WTC11 (cell line): Measurements from ENCODE around the gene ACAA1. TPM values are rescaled to one million over a fixed set of nuclear protein-coding genes. Genes with fewer than 3 reads are reported as not detected.

Experiments
- ATAC-seq: fragments of 200-7000 bp; cut with Tn5 transposase; 2 replicates; pipeline ENCODE4 v1.10.0; 2021; ENCODE audit warnings: mild to moderate bottlenecking, moderate library complexity
- CTCF ChIA-PET: fragments of 300-600 bp; sonication (Branson Sonifier 250); formaldehyde crosslinking; loops from one replicate; lab custom pipeline; 2021; ENCODE audit warnings: antibody characterized with exemption; lab: Charles Lee
- POLR2A ChIA-PET: fragments of 350-600 bp; sonication (Branson Sonifier 250); formaldehyde crosslinking; loops from one replicate; lab custom pipeline; 2021; ENCODE audit warnings: antibody characterized with exemption; lab: Charles Lee
- DNase-seq: peaks from one replicate; pipeline ENCODE4 v3.0.0; 2021; ENCODE audit warnings: low spot score
- H3K27ac Mint-ChIP-seq: 2 replicates; pipeline ENCODE4 v1.8.0; 2021; ENCODE audit warnings: mixed read lengths
- H3K27me3 Mint-ChIP-seq: 2 replicates; pipeline ENCODE4 v1.8.0; 2021; ENCODE audit warnings: low read depth, mild to moderate bottlenecking, moderate library complexity, mixed read lengths
- H3K36me3 Mint-ChIP-seq: 2 replicates; pipeline ENCODE4 v1.8.0; 2021; ENCODE audit warnings: mixed read lengths
- H3K4me1 Mint-ChIP-seq: 2 replicates; pipeline ENCODE4 v1.8.0; 2022; ENCODE audit warnings: mixed read lengths
- H3K4me3 Mint-ChIP-seq: 2 replicates; pipeline ENCODE4 v1.8.0; 2021; ENCODE audit warnings: mild to moderate bottlenecking, moderate library complexity, mixed read lengths
- H3K9me3 Mint-ChIP-seq: 2 replicates; pipeline ENCODE4 v1.8.0; 2021; ENCODE audit warnings: mixed read lengths
- ATF2 ChIP-seq: sonication (generic); formaldehyde crosslinking; IDR thresholded peaks from 2 replicates; pipeline ENCODE4 v1.8.1; 2022; ENCODE audit warnings: low read depth, missing genetic modification reagents, borderline replicate concordance
- CREB1 ChIP-seq: sonication (generic); formaldehyde crosslinking; IDR thresholded peaks from 2 replicates; pipeline ENCODE4 v1.8.0; 2023; ENCODE audit warnings: mild to moderate bottlenecking, missing genetic modification reagents
- E2F5 ChIP-seq: sonication (generic); formaldehyde crosslinking; IDR thresholded peaks from 2 replicates; pipeline ENCODE4 v1.8.1; 2022; ENCODE audit warnings: mild to moderate bottlenecking, moderate library complexity, missing genetic modification reagents
- ELF4 ChIP-seq: sonication (generic); formaldehyde crosslinking; IDR thresholded peaks from 2 replicates; pipeline ENCODE4 v1.8.1; 2022; ENCODE audit warnings: low read depth, mild to moderate bottlenecking, moderate library complexity, missing genetic modification reagents
- FOXJ3 ChIP-seq: sonication (generic); formaldehyde crosslinking; IDR thresholded peaks from 2 replicates; pipeline ENCODE4 v1.9.0; 2021; ENCODE audit warnings: missing genetic modification reagents, mild to moderate bottlenecking, borderline replicate concordance
- FOXP4 ChIP-seq: sonication (generic); formaldehyde crosslinking; IDR thresholded peaks from 2 replicates; pipeline ENCODE4 v1.8.0; 2022; ENCODE audit warnings: mild to moderate bottlenecking, missing genetic modification reagents
- GRHL2 ChIP-seq: fragments of 250-450 bp; sonication (Bioruptor Pico); IDR thresholded peaks from 2 replicates; pipeline ENCODE4 v1.8.0; 2022; ENCODE audit warnings: mild to moderate bottlenecking, moderate library complexity; ENCODE audit not compliant: insufficient replicate concordance, severe bottlenecking
- IRF1 ChIP-seq: sonication (generic); formaldehyde crosslinking; IDR thresholded peaks from 2 replicates; pipeline ENCODE4 v1.8.0; 2023; ENCODE audit warnings: missing genetic modification reagents
- MLX ChIP-seq: sonication (generic); formaldehyde crosslinking; IDR thresholded peaks from 2 replicates; pipeline ENCODE4 v1.8.1; 2023; ENCODE audit warnings: mild to moderate bottlenecking, missing genetic modification reagents, moderate library complexity
- NFATC4 ChIP-seq: fragments of 250-450 bp; sonication (Bioruptor Pico); IDR thresholded peaks from 2 replicates; pipeline ENCODE4 v1.9.0; 2021; ENCODE audit warnings: mild to moderate bottlenecking
- NR2C2 ChIP-seq: sonication (generic); formaldehyde crosslinking; IDR thresholded peaks from 2 replicates; pipeline ENCODE4 v1.8.0; 2022; ENCODE audit warnings: mild to moderate bottlenecking, missing genetic modification reagents
- NR3C1 ChIP-seq: sonication (generic); formaldehyde crosslinking; conservative IDR thresholded peaks from 2 replicates; pipeline ENCODE4 v1.8.1; 2023; ENCODE audit warnings: low read depth, mild to moderate bottlenecking, missing genetic modification reagents
- OVOL2 ChIP-seq: fragments of 250-450 bp; sonication (Bioruptor Pico); IDR thresholded peaks from 2 replicates; pipeline ENCODE4 v1.9.0; 2021; ENCODE audit warnings: mild to moderate bottlenecking, borderline replicate concordance
- RELA ChIP-seq: sonication (generic); formaldehyde crosslinking; IDR thresholded peaks from 2 replicates; pipeline ENCODE4 v1.8.1; 2022; ENCODE audit warnings: missing genetic modification reagents, mild to moderate bottlenecking, borderline replicate concordance
- RORB ChIP-seq: fragments of 250-450 bp; sonication (Bioruptor Pico); IDR thresholded peaks from 2 replicates; pipeline ENCODE4 v1.9.0; 2021; ENCODE audit warnings: mild to moderate bottlenecking
- USF2 ChIP-seq: sonication (generic); formaldehyde crosslinking; IDR thresholded peaks from 2 replicates; pipeline ENCODE4 v1.8.1; 2023; ENCODE audit warnings: mild to moderate bottlenecking, missing genetic modification reagents, moderate library complexity
- ZMAT4 ChIP-seq: fragments of 250-450 bp; sonication (Bioruptor Pico); IDR thresholded peaks from 2 replicates; pipeline ENCODE4 v1.9.0; 2021; ENCODE audit warnings: mild to moderate bottlenecking
- ZNF138 ChIP-seq: sonication (generic); formaldehyde crosslinking; conservative IDR thresholded peaks from 2 replicates; pipeline ENCODE4 v1.8.1; 2022; ENCODE audit warnings: mild to moderate bottlenecking, moderate library complexity, missing genetic modification reagents
- ZNF263 ChIP-seq: sonication (generic); formaldehyde crosslinking; IDR thresholded peaks from 2 replicates; pipeline ENCODE4 v1.8.1; 2022; ENCODE audit warnings: low read depth, mild to moderate bottlenecking, moderate library complexity, missing genetic modification reagents
- ZNF317 ChIP-seq: sonication (generic); formaldehyde crosslinking; IDR thresholded peaks from 2 replicates; pipeline ENCODE4 v1.8.1; 2023; ENCODE audit warnings: low read depth, mild to moderate bottlenecking, moderate library complexity, missing genetic modification reagents, borderline replicate concordance
- ZNF423 ChIP-seq: fragments of 250-450 bp; sonication (Bioruptor Pico); IDR thresholded peaks from 2 replicates; pipeline ENCODE4 v2.1.2; 2022; ENCODE audit warnings: mild to moderate bottlenecking, moderate library complexity
- ZNF512 ChIP-seq: sonication (generic); formaldehyde crosslinking; IDR thresholded peaks from 2 replicates; pipeline ENCODE4 v1.8.1; 2022; ENCODE audit warnings: missing genetic modification reagents, borderline replicate concordance
- ZNF671 ChIP-seq: fragments of 250-450 bp; sonication (Bioruptor Pico); IDR thresholded peaks from 2 replicates; pipeline ENCODE4 v1.8.0; 2021; ENCODE audit warnings: mild to moderate bottlenecking
- total RNA-seq: library from RNA; stranded (reverse); gene quantifications from 3 replicates; pipeline ENCODE4 v1.2.3, GENCODE V29; 2021

Gene ACAA1
- total RNA-seq, 1 experiment from 2014 or later = 46.5 TPM

GRCh38 chr3:38177181-38177580, 40.3 kb upstream of the ACAA1 start:
- H3K4me3 Mint-ChIP-seq = no peak overlapping the region
- H3K9me3 Mint-ChIP-seq = no peaks in the 10 kb centered on the region
- POLR2A ChIA-PET = no interaction called here

GRCh38 chr3:38173834-38174418, 37.0 kb upstream of the ACAA1 start:
- TF ChIP-seq IRF1 (CRISPR knock-in tag) (no peak), ZNF138 (CRISPR knock-in tag) (no peak), MLX (CRISPR knock-in tag) (no peak), ZNF317 (CRISPR knock-in tag) (no peak), NR2C2 (CRISPR knock-in tag) (no peak), NR3C1 (no peak), USF2 (no peak), RORB (CRISPR knock-in tag) (no peak), NFATC4 (no peak), OVOL2 (no peak), ZNF263 (no peak), ATF2 (CRISPR knock-in tag) (no peak), ZNF512 (CRISPR knock-in tag) (no peak), ZNF423 (CRISPR knock-in tag) (no peak), CREB1 (CRISPR knock-in tag) (no peak), ZNF671 (CRISPR knock-in tag) (no peak), GRHL2 (no peak), ZMAT4 (no peak), FOXP4 (no peak), E2F5 (no peak)
- Mint-ChIP-seq H3K36me3 (no peaks in the 10 kb centered on the region), H3K9me3 (no peaks in the 10 kb centered on the region), H3K27ac (peak overlapping the region; percentile 19), H3K27me3 (no peaks in the 10 kb centered on the region), H3K4me3 (no peak overlapping the region), H3K4me1 (peaks cover 44% of the 10 kb centered on the region)
- ChIA-PET CTCF (no interaction called here), POLR2A (no interaction called here)
- ATAC-seq = 0 out of 2 replicates have a peak, but pooled peaks have one; percentile 51
- no peak for DNase-seq

More at GRCh38 chr3:38177181-38177580, 40.3 kb upstream of the ACAA1 start:
- Mint-ChIP-seq H3K27ac (peak overlapping the region; percentile 60), H3K27me3 (no peaks in the 10 kb centered on the region), H3K36me3 (no peaks in the 10 kb centered on the region), H3K4me1 (peaks cover 32% of the 10 kb centered on the region)
- CTCF ChIA-PET = no interaction called here
- no peak for DNase-seq
- no peak for ATAC-seq
- no peak for TF ChIP-seq RELA (CRISPR knock-in tag)
- no peak for TF ChIP-seq ELF4
- no peak for TF ChIP-seq FOXJ3 (CRISPR knock-in tag)
